Measurements from ENCODE around the gene LETM1. TPM values are rescaled to one million over a fixed set of nuclear protein-coding genes. Genes with fewer than 3 reads are reported as not detected.

LETM1 gene
- total and polyA plus RNA-seq, 2 donors (not counting 3 experiments of a cell fraction or from before 2014, with no cell fraction given), result 25.6 to 62.5 TPM

GRCh38 chr4:1842993-1843448 is 12.9 kb downstream of the LETM1 start:
- no peak overlapping the region for H3K9ac ChIP-seq (replicated peaks; ENCODE audit: extremely low read depth, insufficient read depth, low read length)
- no TSS peak for BruUV-seq (replicated peaks)
- H3K27ac ChIP-seq (ENCODE audit: insufficient read depth, low read depth, low read length), result no peak overlapping the region
- H3K4me3 ChIP-seq (replicated peaks in 1 of 3; ENCODE audit: insufficient read depth in 1 of 3, low read depth in 1 of 3, low read length in 3 of 3), result no peak overlapping the region
- intact Hi-C loops (cut with micrococcal nuclease) (loop anchor here (2.0 kb wide), 1 partner anchor 56 kb away; no protein-coding TSS in a partner anchor), dilution Hi-C loops (cut with MboI; ENCODE audit: extremely low pct_ligation_motif_present, low sequenced_read_pairs) (no loop called here)
- H3K9me3 ChIP-seq (replicated peaks; ENCODE audit: control insufficient read depth, insufficient read depth, low read length), result no peaks in the 10 kb centered on the region
- no peaks in the 10 kb centered on the region for H3K4me1 ChIP-seq (ENCODE audit: control insufficient read depth, extremely low read depth, insufficient read depth, low read length)
- H3K27me3 ChIP-seq (ENCODE audit: control insufficient read depth in 2 of 2, insufficient read depth in 2 of 2, low read length in 2 of 2), result no peaks in the 10 kb centered on the region
- peaks cover 3 to 29% of the 10 kb centered on the region in 2 experiments for H3K36me3 ChIP-seq (ENCODE audit: control insufficient read depth in 2 of 2, extremely low read depth in 1 of 2, insufficient read depth in 2 of 2, low read length in 2 of 2)
- no peaks in the 10 kb centered on the region for H4K20me1 ChIP-seq (replicated peaks; ENCODE audit: control insufficient read depth, extremely low read depth, insufficient read depth, low read length)
- ChIA-PET POLR2A (no interaction called here), CTCF (interaction anchor here (1.0 to 2.8 kb wide), 3 partner anchors 56 to 68 kb away, joined by 3 to 14 read pairs (median 9); no protein-coding TSS in a partner anchor)
- peak; percentile 25 for TF ChIP-seq POLR2AphosphoS5 (IDR thresholded peaks at IDR 0.05; ENCODE audit: insufficient read depth, low read depth, low read length)
- TF ChIP-seq CTCF (IDR thresholded peaks at IDR 0.05; ENCODE audit: extremely low read depth in 1 of 2, insufficient read depth in 1 of 2, low read depth in 1 of 2, low read length in 2 of 2), result no peak
- no peak overlapping the region for H2AFZ ChIP-seq (ENCODE audit: low read depth, low read length)
- peaks cover 27% of the 10 kb centered on the region for H3K79me2 ChIP-seq (ENCODE audit: control insufficient read depth, insufficient read depth, low read length)
- peak; percentile 40 for DNase-seq (ENCODE audit: low read depth, low spot score)
- FAIRE-seq, result peak; percentile 92
- H3K4me2 ChIP-seq (ENCODE audit: insufficient read depth, low read length), result no peak overlapping the region
- no peaks in the 10 kb centered on the region for H3K9me1 ChIP-seq (replicated peaks; ENCODE audit: control insufficient read depth, extremely low read depth, insufficient read depth, low read length)

GRCh38 chr4:1842339-1842895 is 13.5 kb downstream of the LETM1 start:
- Histone ChIP-seq H3K36me3 (ENCODE audit: control insufficient read depth in 2 of 2, extremely low read depth in 1 of 2, insufficient read depth in 2 of 2, low read length in 2 of 2) (peaks cover 3 to 29% of the 10 kb centered on the region in 2 experiments), H3K4me3 (replicated peaks in 1 of 3; ENCODE audit: insufficient read depth in 1 of 3, low read depth in 1 of 3, low read length in 3 of 3) (no peak overlapping the region), H3K4me1 (ENCODE audit: control insufficient read depth, extremely low read depth, insufficient read depth, low read length) (no peaks in the 10 kb centered on the region), H2AFZ (ENCODE audit: low read depth, low read length) (no peak overlapping the region), H3K9me1 (replicated peaks; ENCODE audit: control insufficient read depth, extremely low read depth, insufficient read depth, low read length) (no peaks in the 10 kb centered on the region), H3K9me3 (replicated peaks; ENCODE audit: control insufficient read depth, insufficient read depth, low read length) (no peaks in the 10 kb centered on the region), H3K27me3 (ENCODE audit: control insufficient read depth in 2 of 2, insufficient read depth in 2 of 2, low read length in 2 of 2) (no peaks in the 10 kb centered on the region), H4K20me1 (replicated peaks; ENCODE audit: control insufficient read depth, extremely low read depth, insufficient read depth, low read length) (no peaks in the 10 kb centered on the region), H3K9ac (replicated peaks; ENCODE audit: extremely low read depth, insufficient read depth, low read length) (no peak overlapping the region), H3K4me2 (ENCODE audit: insufficient read depth, low read length) (no peak overlapping the region), H3K79me2 (ENCODE audit: control insufficient read depth, insufficient read depth, low read length) (peaks cover 27% of the 10 kb centered on the region), H3K27ac (ENCODE audit: insufficient read depth, low read depth, low read length) (no peak overlapping the region)
- intact Hi-C loops (cut with micrococcal nuclease), result loop anchor here (2.0 kb wide), 1 partner anchor 56 kb away; no protein-coding TSS in a partner anchor
- TF ChIP-seq FOS (IDR thresholded peaks at IDR 0.05; ENCODE audit: borderline replicate concordance, insufficient read depth, low read length) (no peak), GATA2 (IDR thresholded peaks at IDR 0.05; ENCODE audit: insufficient read depth, insufficient read length, low read depth, low read length) (no peak), POLR2A (IDR thresholded peaks at IDR 0.05; ENCODE audit: low read depth, low read length) (no peak), CTCF (IDR thresholded peaks at IDR 0.05; ENCODE audit: extremely low read depth in 1 of 2, insufficient read depth in 1 of 2, low read depth in 1 of 2, low read length in 2 of 2) (no peak)
- BruUV-seq (replicated peaks), result no TSS peak
- POLR2A ChIA-PET, result no interaction called here
- dilution Hi-C loops (cut with MboI; ENCODE audit: extremely low pct_ligation_motif_present, low sequenced_read_pairs), result no loop called here
- CTCF ChIA-PET, result interaction anchor here (1.0 to 2.8 kb wide), 3 partner anchors 57 to 69 kb away, joined by 3 to 14 read pairs (median 9); no protein-coding TSS in a partner anchor
- FAIRE-seq (no peak), DNase-seq (ENCODE audit: low read depth, low spot score) (no peak)

Data from endothelial cell of umbilical vein (primary cell).